NCI-H524 treated with DMSO at 0.1 percent for 48 hours (cell line): ENCODE measurements around the gene PLEKHM2.

ENCODE experiments used
- DNase-seq: peaks from one replicate; lab custom pipeline; 2025; lab: John Stamatoyannopoulos, UW

The PLEKHM2 gene

GRCh38 chr1:15739745-15740144, 55.6 kb downstream of the PLEKHM2 start:
- no peak for DNase-seq

- DNase-seq = no peak
These were observed 57.1 kb downstream of the PLEKHM2 start for GRCh38 chr1:15740924-15741850.

- no peak for DNase-seq
These were observed 58.2 kb downstream of the PLEKHM2 start, which contains the start of gene TMEM82 for GRCh38 chr1:15742339-15742801. TSS of gene TMEM82 (plus strand) at chr1:15742499. CDS start at chr1:15742560, 61 bp downstream.

GRCh38 chr1:15744122-15744679, 60.1 kb downstream of the PLEKHM2 start:
- no peak for DNase-seq

GRCh38 chr1:15747378-15747777, 63.3 kb downstream of the PLEKHM2 start:
- no peak for DNase-seq

GRCh38 chr1:15748264-15748663, 64.1 kb downstream of the PLEKHM2 start:
- no peak for DNase-seq

GRCh38 chr1:15748690-15749398, 64.7 kb downstream of the PLEKHM2 start:
- no peak for DNase-seq

GRCh38 chr1:15749399-15750291, 65.5 kb downstream of the PLEKHM2 start:
- no peak for DNase-seq

- DNase-seq = no peak
These were observed 66.8 kb downstream of the PLEKHM2 start for GRCh38 chr1:15750924-15751323.

GRCh38 chr1:15751717-15752116, 67.6 kb downstream of the PLEKHM2 start:
- no peak for DNase-seq

GRCh38 chr1:15753776-15754175, 69.7 kb downstream of the PLEKHM2 start:
- DNase-seq = no peak

GRCh38 chr1:15755021-15755645, 71.0 kb downstream of the PLEKHM2 start:
- DNase-seq = no peak

GRCh38 chr1:15755646-15756040, 71.5 kb downstream of the PLEKHM2 start:
- DNase-seq = no peak

GRCh38 chr1:15756143-15757015, 72.3 kb downstream of the PLEKHM2 start:
- DNase-seq = no peak

GRCh38 chr1:15757016-15757543, 73.0 kb downstream of the PLEKHM2 start:
- DNase-seq = no peak

- no peak for DNase-seq
These were observed 73.6 kb downstream of the PLEKHM2 start for GRCh38 chr1:15757575-15758342.

- DNase-seq = no peak
These were observed 74.3 kb downstream of the PLEKHM2 start, which contains the start of gene FBLIM1 for GRCh38 chr1:15758343-15758931. TSS of gene FBLIM1 (plus strand) at chr1:15758795. CDS start at chr1:15764984, 6,189 bp downstream.

GRCh38 chr1:15758953-15759661, 75.0 kb downstream of the PLEKHM2 start:
- no peak for DNase-seq
